Kidney epithelial cell (primary cell): ENCODE measurements around the gene NACC2. TPM values are rescaled to one million over a fixed set of nuclear protein-coding genes. Genes with fewer than 3 reads are reported as not detected.

Source experiments
- DNase-seq: peaks from one replicate; pipeline ENCODE4 v3.0.0-alpha.2; 2010; ENCODE audit warnings: low read depth
- H3K27me3 ChIP-seq: 2 replicates; pipeline ENCODE4 v1.6.0; 2011; ENCODE audit warnings: low read length; ENCODE audit not compliant: control insufficient read depth, insufficient read depth
- H3K36me3 ChIP-seq: 2 replicates; pipeline ENCODE4 v1.5.1; 2011; ENCODE audit warnings: low read length; ENCODE audit not compliant: control insufficient read depth, insufficient read depth
- H3K4me3 ChIP-seq: 2 replicates; pipeline ENCODE4 v1.5.1; 2011; ENCODE audit warnings: low read depth, mild to moderate bottlenecking, control low read depth, low read length
- CTCF ChIP-seq: IDR thresholded peaks from 2 replicates; pipeline ENCODE4 v1.5.1; 2011; ENCODE audit warnings: mild to moderate bottlenecking, moderate library complexity, low read length, control low read depth, inconsistent platforms; ENCODE audit not compliant: insufficient read depth, poor library complexity, severe bottlenecking
- total RNA-seq: library from RNA; depleted of rRNA; stranded (reverse); fragments of >200 nt; gene quantifications from 2 replicates; pipeline ENCODE4 v1.2.3, GENCODE V29; 2015

The NACC2 gene
- total RNA-seq, 1 donor from 2014 or later, result 26.0 TPM

- H3K36me3 ChIP-seq, result no peaks in the 10 kb centered on the region
- no peaks in the 10 kb centered on the region for H3K27me3 ChIP-seq
- no peak for DNase-seq
- no peak overlapping the region for H3K4me3 ChIP-seq
- no peak for TF ChIP-seq CTCF
These were observed 12.4 kb downstream of the NACC2 start for GRCh38 chr9:136082496-136083361.

GRCh38 chr9:136081826-136082495 is 13.1 kb downstream of the NACC2 start:
- H3K36me3 ChIP-seq, result no peaks in the 10 kb centered on the region
- no peak overlapping the region for H3K4me3 ChIP-seq
- TF ChIP-seq CTCF, result no peak
- no peaks in the 10 kb centered on the region for H3K27me3 ChIP-seq
- no peak for DNase-seq

GRCh38 chr9:136081113-136081825 is 13.8 kb downstream of the NACC2 start:
- no peaks in the 10 kb centered on the region for H3K36me3 ChIP-seq
- TF ChIP-seq CTCF, result no peak

GRCh38 chr9:136080716-136081112 is 14.4 kb downstream of the NACC2 start:
- H3K4me3 ChIP-seq, result no peak overlapping the region
- H3K36me3 ChIP-seq, result no peaks in the 10 kb centered on the region
- no peak for TF ChIP-seq CTCF
- no peak for DNase-seq
- no peaks in the 10 kb centered on the region for H3K27me3 ChIP-seq

More at GRCh38 chr9:136081113-136081825, 13.8 kb downstream of the NACC2 start:
- H3K27me3 ChIP-seq, result no peaks in the 10 kb centered on the region
- no peak overlapping the region for H3K4me3 ChIP-seq
- no peak for DNase-seq

- H3K4me3 ChIP-seq, result no peak overlapping the region
- no peak for TF ChIP-seq CTCF
- H3K36me3 ChIP-seq, result no peaks in the 10 kb centered on the region
- no peak for DNase-seq
- H3K27me3 ChIP-seq, result no peaks in the 10 kb centered on the region
These were observed 15.2 kb downstream of the NACC2 start for GRCh38 chr9:136079916-136080246.
